Vagina (tissue), 2 donors: ENCODE measurements around the gene ABCG4. TPM values are rescaled to one million over a fixed set of nuclear protein-coding genes. Genes with fewer than 3 reads are reported as not detected.
"Not testable (repeated sequence)": the region's sequence is repeated elsewhere in the genome, so short reads cannot be mapped to it uniquely, and the experiment has no call there.

Source experiments
- DNase-seq, 2 donors: peaks; one replicate each; pipeline ENCODE4 v3.0.0-alpha.2; 2017; ENCODE audit errors: extremely low spot score in 2 of 2
- H3K27ac ChIP-seq: fragments of 200-600 bp; sonication (generic); one replicate; pipeline ENCODE4 v1.5.1; 2019
- H3K27me3 ChIP-seq: fragments of 200-600 bp; sonication (generic); one replicate; pipeline ENCODE4 v1.5.1; 2019
- H3K36me3 ChIP-seq, 2 donors: fragments of 200-600 bp; sonication (generic); one replicate each; pipeline ENCODE4 v1.5.1; 2017 to 2019
- H3K4me1 ChIP-seq: fragments of 200-600 bp; sonication (generic); one replicate; pipeline ENCODE4 v1.5.1; 2019
- H3K4me3 ChIP-seq, 2 donors: fragments of 200-600 bp; sonication (generic); 1 replicate in 1 of 2; 2 replicates in 1 of 2; pipeline ENCODE4 v1.5.1; 2016 to 2019
- H3K9me3 ChIP-seq: fragments of 200-600 bp; sonication (generic); one replicate; pipeline ENCODE4 v1.5.1; 2019
- POLR2A ChIP-seq, 2 donors: fragments of 450-650 bp; IDR thresholded peaks; one replicate each; pipeline ENCODE4 v1.6.1; 2017; ENCODE audit warnings: antibody characterized with exemption in 2 of 2, mild to moderate bottlenecking in 2 of 2, moderate library complexity in 2 of 2
- POLR2AphosphoS5 ChIP-seq, 2 donors: sonication (generic); formaldehyde crosslinking; IDR thresholded peaks; one replicate each; pipeline ENCODE4 v1.9.0; 2017; ENCODE audit warnings: antibody characterized with exemption in 2 of 2, mild to moderate bottlenecking in 2 of 2, low read depth in 1 of 2; ENCODE audit not compliant: insufficient read depth in 1 of 2
- intact Hi-C: fragments of 100-400 bp; cut with DNase I; formaldehyde crosslinking; loops from one replicate; pipeline ENCODE4 v1.15.1; 2023
- total RNA-seq: library from RNA; depleted of rRNA; stranded (reverse); fragments of >200 nt; gene quantifications from one replicate; pipeline ENCODE4 v1.2.3, GENCODE V29; 2016
- TF ChIP-seq, protein P1 (sequence below), 3 experiments: fragments of 450-650 bp in 2 of 3; fragments of 200-600 bp in 1 of 3; sonication (generic) in 1 of 3; IDR thresholded peaks; one replicate each; pipeline ENCODE4 v1.5.1; 2017 to 2019; ENCODE audit warnings: antibody characterized with exemption in 3 of 3, mild to moderate bottlenecking in 2 of 3, moderate library complexity in 2 of 3

ABCG4 gene
- total RNA-seq, 1 donor from 2014 or later = 3.2 TPM

DNA sequence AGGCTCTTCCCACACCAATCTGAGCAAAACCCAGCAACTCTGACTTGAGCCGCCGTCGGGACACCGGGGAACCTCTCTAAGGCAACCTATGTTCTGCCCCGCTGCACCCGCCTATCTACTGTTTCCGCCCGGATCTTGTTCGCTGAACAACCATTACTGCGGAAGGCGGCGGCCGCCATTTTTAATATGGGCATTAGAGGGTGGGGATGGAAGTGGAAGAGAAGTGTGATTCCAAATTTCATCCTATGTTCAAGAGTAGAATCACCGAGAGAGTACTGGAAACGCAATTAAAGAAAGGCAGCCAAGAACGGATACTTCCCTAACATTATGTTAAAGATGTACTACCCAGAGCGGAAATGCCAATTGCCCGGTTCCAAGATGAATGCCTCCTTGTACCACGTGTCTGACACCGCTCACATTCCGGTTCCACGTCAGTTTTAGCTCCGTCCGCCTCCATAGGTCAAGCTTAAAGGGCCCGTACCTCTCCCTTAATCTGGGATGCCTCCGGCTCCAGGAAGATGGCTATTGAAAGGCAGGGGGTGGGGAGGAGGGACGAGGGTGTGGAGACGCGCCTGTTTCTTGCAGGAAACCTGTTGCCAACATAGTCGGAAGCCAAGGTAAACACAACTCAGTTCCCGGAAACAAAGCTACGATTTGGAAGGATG lies 47.0 kb upstream of the ABCG4 start, which contains the start of gene DPAGT1:
Gene DPAGT1 (minus strand): TSS at position 95 of the 665 bp plus-strand sequence. CDS start 198 bp downstream, outside the sequence.
- no peaks in the 10 kb centered on the region for H3K9me3 ChIP-seq
- no peaks in the 10 kb centered on the region for H3K27me3 ChIP-seq
- peak within 1 kb of the TSS; percentile 71 to 96 for H3K4me3 ChIP-seq
- H3K4me1 ChIP-seq = peaks cover 43% of the 10 kb centered on the region
- TF ChIP-seq POLR2A (IDR thresholded peaks at IDR 0.05) (peak in 1 of 2 donors; percentile 9), POLR2AphosphoS5 (IDR thresholded peaks at IDR 0.05; ENCODE audit: insufficient read depth in 1 of 2, low read depth in 1 of 2) (peak; percentile 66 to 96)
- TF ChIP-seq, protein P1, sequence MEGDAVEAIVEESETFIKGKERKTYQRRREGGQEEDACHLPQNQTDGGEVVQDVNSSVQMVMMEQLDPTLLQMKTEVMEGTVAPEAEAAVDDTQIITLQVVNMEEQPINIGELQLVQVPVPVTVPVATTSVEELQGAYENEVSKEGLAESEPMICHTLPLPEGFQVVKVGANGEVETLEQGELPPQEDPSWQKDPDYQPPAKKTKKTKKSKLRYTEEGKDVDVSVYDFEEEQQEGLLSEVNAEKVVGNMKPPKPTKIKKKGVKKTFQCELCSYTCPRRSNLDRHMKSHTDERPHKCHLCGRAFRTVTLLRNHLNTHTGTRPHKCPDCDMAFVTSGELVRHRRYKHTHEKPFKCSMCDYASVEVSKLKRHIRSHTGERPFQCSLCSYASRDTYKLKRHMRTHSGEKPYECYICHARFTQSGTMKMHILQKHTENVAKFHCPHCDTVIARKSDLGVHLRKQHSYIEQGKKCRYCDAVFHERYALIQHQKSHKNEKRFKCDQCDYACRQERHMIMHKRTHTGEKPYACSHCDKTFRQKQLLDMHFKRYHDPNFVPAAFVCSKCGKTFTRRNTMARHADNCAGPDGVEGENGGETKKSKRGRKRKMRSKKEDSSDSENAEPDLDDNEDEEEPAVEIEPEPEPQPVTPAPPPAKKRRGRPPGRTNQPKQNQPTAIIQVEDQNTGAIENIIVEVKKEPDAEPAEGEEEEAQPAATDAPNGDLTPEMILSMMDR (IDR thresholded peaks at IDR 0.05) = peak in 2 of 3 experiments; percentile 13 to 33
- H3K27ac ChIP-seq = peak within 1 kb of the TSS; percentile 86
- H3K36me3 ChIP-seq = peaks cover 0 to 16% of the 10 kb centered on the region in 2 donors
- intact Hi-C loops = loop anchor here (10.0 kb wide), 1 partner anchor 233 kb away; the partner anchor contains the start of gene RNF26
- peak in 1 of 2 donors; percentile 98 for DNase-seq

DNA sequence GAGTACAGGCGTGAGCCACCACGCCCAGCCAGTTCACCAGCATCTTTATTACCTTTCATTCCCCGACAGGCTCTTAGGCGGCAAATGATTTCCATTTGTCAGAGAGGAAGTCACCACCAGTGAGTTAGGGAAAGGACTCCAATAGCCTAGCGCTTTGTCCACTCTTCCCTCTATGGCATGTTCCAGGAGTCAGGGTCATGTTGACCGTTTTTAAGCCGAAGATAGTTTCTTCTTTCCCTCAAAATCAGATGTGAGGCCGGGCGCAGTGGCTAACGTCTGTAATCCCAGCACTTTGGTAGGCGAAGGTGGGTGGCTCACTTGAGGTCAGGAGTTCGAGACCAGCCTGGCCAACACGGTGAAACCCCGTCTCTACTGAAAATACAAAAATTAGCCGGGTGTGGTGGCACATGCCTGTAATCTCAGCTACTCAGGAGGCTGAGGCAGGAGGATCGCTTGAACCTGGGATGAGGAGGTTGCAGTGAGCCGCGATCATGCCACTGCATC lies 45.6 kb upstream of the ABCG4 start:
- Histone ChIP-seq H3K4me1 (peaks cover 47% of the 10 kb centered on the region), H3K4me3 (peak overlapping the region; percentile 71 to 96), H3K27ac (peak overlapping the region; percentile 86)
- H3K36me3 ChIP-seq, H3K27me3 ChIP-seq, DNase-seq, H3K9me3 ChIP-seq: not testable (repeated sequence)
- intact Hi-C loops = loop anchor here (10.0 kb wide), 1 partner anchor 232 kb away; the partner anchor contains the start of gene RNF26

DNA sequence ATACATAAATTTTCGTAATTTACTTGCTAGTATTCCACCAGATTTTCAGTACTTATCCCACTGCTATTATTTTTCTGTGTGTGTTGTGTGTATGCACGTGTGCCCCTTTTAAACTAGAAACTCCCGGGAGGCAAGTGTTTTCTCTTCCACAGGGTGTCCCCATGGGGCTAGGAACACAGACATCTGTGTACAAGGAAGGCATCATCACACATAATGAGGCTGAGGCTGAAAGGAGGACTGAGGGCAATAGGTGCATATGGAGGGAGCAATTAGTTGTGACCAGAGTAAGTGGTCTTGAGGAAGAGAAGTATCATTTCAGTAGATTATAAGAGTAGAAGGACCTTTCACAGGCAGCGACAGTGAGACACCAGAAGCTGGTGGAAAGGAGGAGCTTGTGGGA lies 45.1 kb upstream of the ABCG4 start:
- H3K27me3 ChIP-seq = no peaks in the 10 kb centered on the region
- intact Hi-C loops = loop anchor here (10.0 kb wide), 1 partner anchor 231 kb away; the partner anchor contains the start of gene RNF26
- H3K4me1 ChIP-seq = peaks cover 52% of the 10 kb centered on the region
- no peak overlapping the region for H3K4me3 ChIP-seq
- no peaks in the 10 kb centered on the region for H3K36me3 ChIP-seq
- H3K27ac ChIP-seq = peak overlapping the region; percentile 86
- H3K9me3 ChIP-seq = no peaks in the 10 kb centered on the region
- DNase-seq = no peak
- no peak for TF ChIP-seq POLR2A (IDR thresholded peaks at IDR 0.05)
- no peak for TF ChIP-seq POLR2AphosphoS5 (IDR thresholded peaks at IDR 0.05; ENCODE audit: insufficient read depth in 1 of 2, low read depth in 1 of 2)
- TF ChIP-seq, protein P1 (IDR thresholded peaks at IDR 0.05) = no peak

DNA sequence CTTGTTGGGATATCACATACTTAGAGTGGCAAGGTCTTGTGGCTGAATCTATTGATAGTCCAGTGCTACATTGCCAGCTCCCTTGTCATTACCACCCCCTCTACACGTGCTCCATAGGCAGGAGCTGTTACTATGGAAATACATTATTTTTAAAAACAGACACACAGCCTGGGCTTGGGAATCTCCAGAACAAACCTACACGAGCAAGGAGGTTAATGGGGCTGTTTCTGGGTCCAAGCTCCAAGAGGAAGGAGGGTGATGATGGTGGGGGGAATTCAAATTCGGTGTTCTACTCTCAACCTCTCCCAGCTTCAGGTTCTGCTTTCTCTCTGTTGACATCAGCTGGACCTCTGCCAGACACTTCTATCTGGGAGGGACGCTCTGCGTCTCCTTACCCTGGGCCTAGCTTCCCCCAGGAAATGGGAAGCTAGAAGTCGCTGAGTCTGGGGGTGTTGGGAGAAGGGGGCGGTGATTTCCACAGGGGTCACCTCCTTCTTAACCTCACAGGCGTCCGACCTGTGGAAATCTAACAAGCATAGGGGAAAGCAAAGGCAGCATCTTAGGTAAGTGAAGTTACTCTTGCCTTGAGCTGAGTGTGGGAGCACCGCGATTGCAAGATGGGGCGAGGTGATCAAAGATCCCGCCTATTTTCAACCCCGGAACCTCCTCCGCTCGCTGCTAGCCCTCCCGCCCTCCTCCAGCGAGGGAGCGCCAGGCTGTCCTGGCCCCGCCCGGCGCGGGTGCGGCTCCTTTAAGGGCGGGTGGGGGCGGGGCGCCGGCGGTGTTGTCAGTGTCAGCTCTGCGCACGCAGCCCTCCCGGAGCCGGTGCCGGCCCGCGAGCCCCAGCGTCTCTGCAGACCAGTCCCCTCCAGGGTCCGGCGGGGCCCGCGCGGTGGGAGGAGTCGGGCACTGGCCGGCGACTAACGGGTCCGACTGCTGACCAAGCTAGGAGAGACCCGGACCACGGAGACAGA lies 42.0 kb upstream of the ABCG4 start, which contains the start of gene C2CD2L:
Gene C2CD2L (plus strand): TSS at position 781 of the 974 bp plus-strand sequence. CDS start 398 bp downstream, outside the sequence.
- H3K4me1 ChIP-seq = peaks cover 52% of the 10 kb centered on the region
- intact Hi-C loops = loop anchor here (10.0 kb wide), 1 partner anchor 228 kb away; the partner anchor contains the start of gene RNF26
- no peak for DNase-seq

More for the DNA sequence above, 42.0 kb upstream of the ABCG4 start, which contains the start of gene C2CD2L:
- Histone ChIP-seq H3K9me3 (no peaks in the 10 kb centered on the region), H3K36me3 (peaks cover 0 to 10% of the 10 kb centered on the region in 2 donors), H3K4me3 (peak within 1 kb of the TSS; percentile 76 to 98), H3K27me3 (no peaks in the 10 kb centered on the region), H3K27ac (peak within 1 kb of the TSS; percentile 76)
- TF ChIP-seq POLR2AphosphoS5 (IDR thresholded peaks at IDR 0.05; ENCODE audit: insufficient read depth in 1 of 2, low read depth in 1 of 2) = peak; percentile 64 to 69
- TF ChIP-seq, protein P1 (IDR thresholded peaks at IDR 0.05) = no peak
